Measurements from ENCODE around the gene TNFRSF19.

DNA sequence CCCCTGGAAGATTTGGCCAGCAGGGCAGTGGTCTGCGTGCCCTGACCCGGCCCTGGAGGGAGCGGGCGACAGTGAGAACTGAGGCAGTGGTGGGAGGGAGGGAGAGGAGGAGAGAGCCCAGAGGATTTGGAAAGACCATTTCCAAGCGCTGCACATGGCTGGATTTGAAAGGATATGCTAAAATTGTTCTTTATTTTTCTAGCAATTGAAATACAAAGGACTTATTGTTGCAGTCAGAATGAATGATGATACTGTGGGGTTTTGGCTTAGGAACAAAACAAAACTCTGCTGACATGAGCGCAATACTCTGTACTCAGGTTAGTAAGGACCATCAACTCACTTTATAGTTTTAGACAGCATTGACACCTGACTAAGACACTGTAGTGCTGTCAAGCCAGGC, 69.5 kb downstream of the TNFRSF19 start:
- TF ChIP-seq CHD4 (IDR thresholded peaks at IDR 0.05; ENCODE audit: borderline replicate concordance, low read length) (no peak), ZNF253 (CRISPR knock-in tag; IDR thresholded peaks at IDR 0.05; ENCODE audit: borderline replicate concordance) (no peak), HNF4A (CRISPR knock-in tag; IDR thresholded peaks at IDR 0.05) (no peak)
- TF ChIP-seq, protein P1, sequence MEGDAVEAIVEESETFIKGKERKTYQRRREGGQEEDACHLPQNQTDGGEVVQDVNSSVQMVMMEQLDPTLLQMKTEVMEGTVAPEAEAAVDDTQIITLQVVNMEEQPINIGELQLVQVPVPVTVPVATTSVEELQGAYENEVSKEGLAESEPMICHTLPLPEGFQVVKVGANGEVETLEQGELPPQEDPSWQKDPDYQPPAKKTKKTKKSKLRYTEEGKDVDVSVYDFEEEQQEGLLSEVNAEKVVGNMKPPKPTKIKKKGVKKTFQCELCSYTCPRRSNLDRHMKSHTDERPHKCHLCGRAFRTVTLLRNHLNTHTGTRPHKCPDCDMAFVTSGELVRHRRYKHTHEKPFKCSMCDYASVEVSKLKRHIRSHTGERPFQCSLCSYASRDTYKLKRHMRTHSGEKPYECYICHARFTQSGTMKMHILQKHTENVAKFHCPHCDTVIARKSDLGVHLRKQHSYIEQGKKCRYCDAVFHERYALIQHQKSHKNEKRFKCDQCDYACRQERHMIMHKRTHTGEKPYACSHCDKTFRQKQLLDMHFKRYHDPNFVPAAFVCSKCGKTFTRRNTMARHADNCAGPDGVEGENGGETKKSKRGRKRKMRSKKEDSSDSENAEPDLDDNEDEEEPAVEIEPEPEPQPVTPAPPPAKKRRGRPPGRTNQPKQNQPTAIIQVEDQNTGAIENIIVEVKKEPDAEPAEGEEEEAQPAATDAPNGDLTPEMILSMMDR (CRISPR knock-in tag; IDR thresholded peaks at IDR 0.05) = no peak
